ENCODE data around the gene CD33. TPM values are rescaled to one million over a fixed set of nuclear protein-coding genes. Genes with fewer than 3 reads are reported as not detected.

The CD33 gene
- total RNA-seq, 1 donor from 2014 or later, result not detected

DNA sequence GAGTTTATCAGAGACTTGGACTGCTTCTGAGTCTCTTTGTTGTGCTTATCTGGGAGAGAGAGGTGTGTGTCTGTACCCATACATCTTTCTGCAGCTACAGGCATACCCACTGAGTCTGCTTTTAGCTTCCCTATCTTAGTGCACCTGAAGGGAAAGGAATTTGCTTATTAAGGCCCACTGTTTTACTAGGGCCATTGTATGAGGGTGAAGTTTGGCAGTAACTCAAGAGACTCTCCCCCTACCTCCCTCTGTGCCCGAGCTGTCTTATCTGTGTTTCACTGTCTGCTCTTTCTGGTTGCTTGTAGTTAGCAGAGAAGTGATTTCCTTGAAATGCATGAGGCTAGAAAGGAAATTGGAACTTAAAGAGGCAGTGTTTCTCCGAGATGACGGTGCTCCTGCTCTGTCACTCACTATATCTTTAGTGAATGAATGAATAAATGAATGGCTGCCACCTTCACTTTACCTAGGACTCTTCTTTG, 678 bp upstream of the CD33 start:
- H3K27ac Mint-ChIP-seq (ENCODE audit: unreplicated experiment), result no peak overlapping the region
- DNase-seq (ENCODE audit: low read depth, low spot score), result no peak
- TF ChIP-seq, protein P1, sequence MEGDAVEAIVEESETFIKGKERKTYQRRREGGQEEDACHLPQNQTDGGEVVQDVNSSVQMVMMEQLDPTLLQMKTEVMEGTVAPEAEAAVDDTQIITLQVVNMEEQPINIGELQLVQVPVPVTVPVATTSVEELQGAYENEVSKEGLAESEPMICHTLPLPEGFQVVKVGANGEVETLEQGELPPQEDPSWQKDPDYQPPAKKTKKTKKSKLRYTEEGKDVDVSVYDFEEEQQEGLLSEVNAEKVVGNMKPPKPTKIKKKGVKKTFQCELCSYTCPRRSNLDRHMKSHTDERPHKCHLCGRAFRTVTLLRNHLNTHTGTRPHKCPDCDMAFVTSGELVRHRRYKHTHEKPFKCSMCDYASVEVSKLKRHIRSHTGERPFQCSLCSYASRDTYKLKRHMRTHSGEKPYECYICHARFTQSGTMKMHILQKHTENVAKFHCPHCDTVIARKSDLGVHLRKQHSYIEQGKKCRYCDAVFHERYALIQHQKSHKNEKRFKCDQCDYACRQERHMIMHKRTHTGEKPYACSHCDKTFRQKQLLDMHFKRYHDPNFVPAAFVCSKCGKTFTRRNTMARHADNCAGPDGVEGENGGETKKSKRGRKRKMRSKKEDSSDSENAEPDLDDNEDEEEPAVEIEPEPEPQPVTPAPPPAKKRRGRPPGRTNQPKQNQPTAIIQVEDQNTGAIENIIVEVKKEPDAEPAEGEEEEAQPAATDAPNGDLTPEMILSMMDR (conservative IDR thresholded peaks at IDR 0.05), result no peak
- H3K36me3 Mint-ChIP-seq (ENCODE audit: low read depth), result no peaks in the 10 kb centered on the region
- H3K4me1 Mint-ChIP-seq, result no peaks in the 10 kb centered on the region
- H3K4me3 Mint-ChIP-seq, result no peak overlapping the region
- H3K27me3 Mint-ChIP-seq (ENCODE audit: low read depth), result peaks cover 71% of the 10 kb centered on the region
- H3K9me3 Mint-ChIP-seq, result no peaks in the 10 kb centered on the region

- Mint-ChIP-seq H3K27me3 (ENCODE audit: low read depth) (peaks cover 69% of the 10 kb centered on the region), H3K9me3 (no peaks in the 10 kb centered on the region), H3K36me3 (ENCODE audit: low read depth) (no peaks in the 10 kb centered on the region), H3K4me1 (no peaks in the 10 kb centered on the region), H3K4me3 (no peak overlapping the region), H3K27ac (ENCODE audit: unreplicated experiment) (no peak overlapping the region)
- no peak for DNase-seq (ENCODE audit: low read depth, low spot score)
- TF ChIP-seq, protein P1 (conservative IDR thresholded peaks at IDR 0.05), result no peak
Observed at GRCh38 chr19:51226067-51226466, 1.2 kb downstream of the CD33 start.

DNA sequence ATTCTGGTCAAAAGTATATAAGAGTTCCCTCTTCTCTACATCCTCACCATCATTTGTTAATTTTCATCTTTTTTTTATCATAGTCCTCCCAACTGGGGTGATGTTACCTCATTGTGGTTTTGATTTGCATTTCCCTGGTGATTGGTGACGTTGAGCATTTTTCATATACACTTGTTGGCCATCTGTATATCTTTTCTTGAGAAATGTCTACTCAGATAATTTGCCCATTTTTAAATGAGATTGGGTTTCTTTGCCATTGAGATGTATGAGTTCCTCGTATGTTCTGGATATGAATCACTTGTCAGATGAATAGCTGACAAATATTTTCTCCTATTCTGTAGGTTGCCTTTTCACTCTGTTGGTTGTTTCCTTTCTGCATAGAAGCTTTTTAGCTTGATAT, 2.4 kb downstream of the CD33 start:
- Mint-ChIP-seq H3K4me1 (no peaks in the 10 kb centered on the region), H3K27ac (ENCODE audit: unreplicated experiment) (no peak overlapping the region), H3K9me3 (no peaks in the 10 kb centered on the region), H3K36me3 (ENCODE audit: low read depth) (no peaks in the 10 kb centered on the region), H3K27me3 (ENCODE audit: low read depth) (peaks cover 65% of the 10 kb centered on the region), H3K4me3 (no peak overlapping the region)
- TF ChIP-seq, protein P1 (conservative IDR thresholded peaks at IDR 0.05), result no peak
- DNase-seq (ENCODE audit: low read depth, low spot score), result no peak

DNA sequence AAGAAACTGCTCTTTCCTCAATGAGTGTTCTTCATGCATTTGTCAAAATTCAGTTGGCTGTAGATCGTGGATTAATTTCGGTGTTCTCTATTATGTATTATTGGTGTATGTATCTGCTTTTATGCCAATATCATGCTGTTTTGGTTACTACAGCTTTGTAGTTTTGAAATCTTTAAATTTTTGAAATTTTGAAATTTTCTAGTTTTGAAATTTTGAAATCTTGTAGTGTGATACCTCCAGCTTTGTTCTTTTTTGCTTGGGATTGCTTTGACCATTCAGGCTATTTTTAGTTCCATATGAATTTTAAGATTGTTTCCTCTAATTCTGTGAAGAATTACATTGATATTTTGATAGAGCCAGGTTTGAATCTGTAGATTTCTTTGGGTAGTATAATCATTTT, 3.1 kb downstream of the CD33 start:
- Mint-ChIP-seq H3K27me3 (ENCODE audit: low read depth) (peaks cover 61% of the 10 kb centered on the region), H3K4me1 (no peaks in the 10 kb centered on the region), H3K4me3 (no peak overlapping the region), H3K27ac (ENCODE audit: unreplicated experiment) (no peak overlapping the region), H3K9me3 (no peaks in the 10 kb centered on the region), H3K36me3 (ENCODE audit: low read depth) (no peaks in the 10 kb centered on the region)
- no peak for DNase-seq (ENCODE audit: low read depth, low spot score)
- TF ChIP-seq, protein P1 (conservative IDR thresholded peaks at IDR 0.05), result no peak

DNA sequence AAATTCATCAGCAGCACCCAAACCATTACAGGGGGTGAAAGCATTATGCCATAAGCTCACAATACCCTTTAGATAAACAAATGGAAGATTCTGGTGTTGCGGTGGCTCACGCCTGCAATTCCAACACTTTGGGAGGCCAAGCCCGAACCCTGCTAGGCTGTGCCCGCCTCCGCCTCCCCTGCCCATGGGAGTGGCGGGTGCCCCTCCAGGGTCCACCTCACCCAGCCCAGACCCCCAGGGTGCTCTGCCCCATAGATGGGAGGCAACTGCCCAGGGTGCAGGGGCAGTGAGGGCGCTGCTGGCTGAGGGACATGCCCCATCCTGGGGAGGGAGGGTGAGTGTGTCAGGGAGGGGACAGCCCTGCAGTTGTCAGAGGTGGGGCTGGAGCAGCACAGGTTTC, 16.0 kb downstream of the CD33 start:
- no peaks in the 10 kb centered on the region for H3K9me3 Mint-ChIP-seq

More for the DNA sequence above, 16.0 kb downstream of the CD33 start:
- DNase-seq (ENCODE audit: low read depth, low spot score), result no peak
- Mint-ChIP-seq H3K27me3 (ENCODE audit: low read depth) (peaks cover 27% of the 10 kb centered on the region), H3K36me3 (ENCODE audit: low read depth) (no peaks in the 10 kb centered on the region), H3K4me3 (no peak overlapping the region), H3K4me1 (no peaks in the 10 kb centered on the region), H3K27ac (ENCODE audit: unreplicated experiment) (no peak overlapping the region)
- TF ChIP-seq, protein P1 (conservative IDR thresholded peaks at IDR 0.05), result no peak
